DOHH2 (cell line): ENCODE measurements around the gene NUMBL.

Source experiments
- EZH2phosphoT487 ChIP-seq: fragments of 200-600 bp; sonication (generic); IDR thresholded peaks from 2 replicates; pipeline ENCODE4 v1.6.1; 2017; ENCODE audit warnings: borderline replicate concordance, mild to moderate bottlenecking, antibody characterized with exemption, low read length, moderate library complexity, mixed read lengths
- TF ChIP-seq, protein P1 (sequence below): fragments of 200-600 bp; sonication (generic); IDR thresholded peaks from one replicate; pipeline ENCODE4 v1.5.1; 2014; ENCODE audit warnings: antibody characterized with exemption, mild to moderate bottlenecking, low read depth, low read length; ENCODE audit not compliant: poor library complexity, severe bottlenecking

DNA sequence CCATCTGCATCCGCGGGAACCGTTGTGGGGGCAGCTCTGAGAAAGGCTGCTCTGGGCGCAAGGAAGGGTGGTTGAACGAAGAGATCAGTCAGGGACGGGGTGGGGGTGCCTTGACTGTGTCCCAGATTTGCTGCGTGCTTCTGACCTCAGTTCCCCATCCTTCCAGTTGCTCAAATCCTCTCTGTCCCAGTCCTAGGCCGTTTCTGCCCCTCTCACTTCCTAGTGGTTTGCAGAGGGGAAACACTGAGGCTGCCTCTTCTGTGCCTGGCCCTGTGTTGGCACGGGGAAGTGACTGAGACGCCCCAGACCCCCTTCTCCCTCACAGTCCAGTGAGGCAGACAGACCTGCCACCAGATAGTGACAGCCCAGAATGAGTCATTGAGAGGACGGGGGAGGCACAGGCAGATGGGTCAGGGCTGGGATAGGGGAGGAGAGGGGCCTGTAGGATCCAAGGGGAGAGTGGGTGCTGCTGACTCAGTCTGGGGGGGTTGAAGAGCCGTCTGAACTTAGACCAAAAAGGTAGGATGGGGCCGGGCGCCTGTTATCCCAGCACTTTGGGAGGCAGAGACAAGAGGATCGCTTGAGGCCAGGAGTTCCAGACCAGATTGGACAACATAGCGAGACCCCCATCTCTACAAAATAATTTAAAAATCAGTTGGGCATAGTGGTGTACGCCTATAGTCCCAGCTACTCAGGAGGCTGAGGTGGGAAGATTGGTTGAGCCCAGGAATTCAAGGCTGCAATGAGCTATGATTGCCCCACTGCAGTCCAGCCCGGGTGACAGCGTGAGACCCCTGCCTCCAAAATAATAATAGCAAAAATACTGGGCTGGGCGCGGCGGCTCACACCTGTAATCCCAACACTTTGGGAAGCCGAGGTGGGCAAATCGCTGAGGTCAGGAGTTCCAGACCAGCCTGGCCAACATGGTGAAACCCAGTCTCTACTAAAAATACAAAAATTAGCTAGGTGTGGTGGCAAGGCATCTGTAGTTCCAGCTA is 26.5 kb downstream of the NUMBL start:
- TF ChIP-seq, protein P1, sequence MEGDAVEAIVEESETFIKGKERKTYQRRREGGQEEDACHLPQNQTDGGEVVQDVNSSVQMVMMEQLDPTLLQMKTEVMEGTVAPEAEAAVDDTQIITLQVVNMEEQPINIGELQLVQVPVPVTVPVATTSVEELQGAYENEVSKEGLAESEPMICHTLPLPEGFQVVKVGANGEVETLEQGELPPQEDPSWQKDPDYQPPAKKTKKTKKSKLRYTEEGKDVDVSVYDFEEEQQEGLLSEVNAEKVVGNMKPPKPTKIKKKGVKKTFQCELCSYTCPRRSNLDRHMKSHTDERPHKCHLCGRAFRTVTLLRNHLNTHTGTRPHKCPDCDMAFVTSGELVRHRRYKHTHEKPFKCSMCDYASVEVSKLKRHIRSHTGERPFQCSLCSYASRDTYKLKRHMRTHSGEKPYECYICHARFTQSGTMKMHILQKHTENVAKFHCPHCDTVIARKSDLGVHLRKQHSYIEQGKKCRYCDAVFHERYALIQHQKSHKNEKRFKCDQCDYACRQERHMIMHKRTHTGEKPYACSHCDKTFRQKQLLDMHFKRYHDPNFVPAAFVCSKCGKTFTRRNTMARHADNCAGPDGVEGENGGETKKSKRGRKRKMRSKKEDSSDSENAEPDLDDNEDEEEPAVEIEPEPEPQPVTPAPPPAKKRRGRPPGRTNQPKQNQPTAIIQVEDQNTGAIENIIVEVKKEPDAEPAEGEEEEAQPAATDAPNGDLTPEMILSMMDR, result no peak
- no peak for TF ChIP-seq EZH2phosphoT487
